DND-41 (cell line): ENCODE measurements around the gene MLX.

Source experiments
- ATAC-seq: fragments of 200-7000 bp; cut with Tn5 transposase; 3 replicates; pipeline ENCODE4 v1.9.1; 2021; ENCODE audit warnings: low read depth; ENCODE audit not compliant: insufficient read depth
- DNase-seq: peaks from one replicate; pipeline ENCODE4 v3.0.0-alpha.2; 2020
- H2AFZ ChIP-seq: 2 replicates; pipeline ENCODE4 v1.6.0; 2012; ENCODE audit warnings: low read depth, low read length
- H3K27ac ChIP-seq: 2 replicates; pipeline ENCODE4 v1.5.1; 2012; ENCODE audit warnings: low read length, inconsistent platforms
- H3K27me3 ChIP-seq: fragments of 200-600 bp; sonication (generic); 2 replicates; pipeline ENCODE4 v1.6.0; 2012; ENCODE audit warnings: low read length, mild to moderate bottlenecking, inconsistent platforms; ENCODE audit not compliant: insufficient read depth, poor library complexity
- H3K36me3 ChIP-seq: 2 replicates; pipeline ENCODE4 v1.5.1; 2012; ENCODE audit warnings: low read length, inconsistent platforms; ENCODE audit not compliant: insufficient read depth
- H3K4me1 ChIP-seq: 2 replicates; pipeline ENCODE4 v1.5.1; 2012; ENCODE audit warnings: mild to moderate bottlenecking, low read length; ENCODE audit not compliant: insufficient read depth
- H3K4me2 ChIP-seq: 2 replicates; pipeline ENCODE4 v1.6.0; 2012; ENCODE audit warnings: mild to moderate bottlenecking, moderate library complexity, low read length, inconsistent platforms; ENCODE audit not compliant: insufficient read depth
- H3K4me3 ChIP-seq, 2 experiments: fragments of 200-600 bp in 1 of 2; shearing (Covaris generic) in 1 of 2; 2 replicates each; pipeline ENCODE4 v1.5.1; 2012 to 2016; ENCODE audit warnings: inconsistent platforms in 2 of 2, low read length in 2 of 2, mild to moderate bottlenecking in 2 of 2, low read depth in 1 of 2, moderate library complexity in 1 of 2
- H3K79me2 ChIP-seq: 2 replicates; pipeline ENCODE4 v1.6.0; 2012; ENCODE audit warnings: low read length, inconsistent platforms; ENCODE audit not compliant: insufficient read depth
- H3K9ac ChIP-seq: 2 replicates; pipeline ENCODE4 v1.6.0; 2012; ENCODE audit warnings: low read depth, mild to moderate bottlenecking, inconsistent platforms, low read length, moderate library complexity
- H3K9me3 ChIP-seq: 2 replicates; pipeline ENCODE4 v1.5.1; 2012; ENCODE audit warnings: low read length, moderate library complexity, mild to moderate bottlenecking, inconsistent platforms; ENCODE audit not compliant: insufficient read depth, severe bottlenecking
- H4K20me1 ChIP-seq: 2 replicates; pipeline ENCODE4 v1.6.0; 2012; ENCODE audit warnings: low read length; ENCODE audit not compliant: insufficient read depth
- EZH2 ChIP-seq: IDR thresholded peaks from 3 replicates; pipeline ENCODE4 v1.6.1; 2012; ENCODE audit warnings: borderline replicate concordance, low read depth, mild to moderate bottlenecking, moderate library complexity, low read length, inconsistent platforms; ENCODE audit not compliant: severe bottlenecking
- TF ChIP-seq, protein P1 (sequence below): IDR thresholded peaks from 2 replicates; pipeline ENCODE4 v1.5.1; 2012; ENCODE audit warnings: borderline replicate concordance, low read length, moderate library complexity, mild to moderate bottlenecking; ENCODE audit not compliant: poor library complexity, severe bottlenecking; ENCODE audit errors: extremely low read depth

Gene MLX

GRCh38 chr17:42591411-42591810 lies 24.5 kb downstream of the MLX start:
- Histone ChIP-seq H3K27ac (no peak overlapping the region), H3K27me3 (no peaks in the 10 kb centered on the region), H3K4me1 (no peaks in the 10 kb centered on the region), H4K20me1 (peaks cover 3% of the 10 kb centered on the region), H3K36me3 (peaks cover 63% of the 10 kb centered on the region), H3K4me3 (no peak overlapping the region), H3K79me2 (peaks cover 30% of the 10 kb centered on the region), H3K9me3 (no peaks in the 10 kb centered on the region), H3K4me2 (no peak overlapping the region), H3K9ac (no peak overlapping the region), H2AFZ (no peak overlapping the region)
- TF ChIP-seq EZH2, result no peak
- TF ChIP-seq, protein P1, sequence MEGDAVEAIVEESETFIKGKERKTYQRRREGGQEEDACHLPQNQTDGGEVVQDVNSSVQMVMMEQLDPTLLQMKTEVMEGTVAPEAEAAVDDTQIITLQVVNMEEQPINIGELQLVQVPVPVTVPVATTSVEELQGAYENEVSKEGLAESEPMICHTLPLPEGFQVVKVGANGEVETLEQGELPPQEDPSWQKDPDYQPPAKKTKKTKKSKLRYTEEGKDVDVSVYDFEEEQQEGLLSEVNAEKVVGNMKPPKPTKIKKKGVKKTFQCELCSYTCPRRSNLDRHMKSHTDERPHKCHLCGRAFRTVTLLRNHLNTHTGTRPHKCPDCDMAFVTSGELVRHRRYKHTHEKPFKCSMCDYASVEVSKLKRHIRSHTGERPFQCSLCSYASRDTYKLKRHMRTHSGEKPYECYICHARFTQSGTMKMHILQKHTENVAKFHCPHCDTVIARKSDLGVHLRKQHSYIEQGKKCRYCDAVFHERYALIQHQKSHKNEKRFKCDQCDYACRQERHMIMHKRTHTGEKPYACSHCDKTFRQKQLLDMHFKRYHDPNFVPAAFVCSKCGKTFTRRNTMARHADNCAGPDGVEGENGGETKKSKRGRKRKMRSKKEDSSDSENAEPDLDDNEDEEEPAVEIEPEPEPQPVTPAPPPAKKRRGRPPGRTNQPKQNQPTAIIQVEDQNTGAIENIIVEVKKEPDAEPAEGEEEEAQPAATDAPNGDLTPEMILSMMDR, result no peak
- ATAC-seq (no peak), DNase-seq (no peak)

DNA sequence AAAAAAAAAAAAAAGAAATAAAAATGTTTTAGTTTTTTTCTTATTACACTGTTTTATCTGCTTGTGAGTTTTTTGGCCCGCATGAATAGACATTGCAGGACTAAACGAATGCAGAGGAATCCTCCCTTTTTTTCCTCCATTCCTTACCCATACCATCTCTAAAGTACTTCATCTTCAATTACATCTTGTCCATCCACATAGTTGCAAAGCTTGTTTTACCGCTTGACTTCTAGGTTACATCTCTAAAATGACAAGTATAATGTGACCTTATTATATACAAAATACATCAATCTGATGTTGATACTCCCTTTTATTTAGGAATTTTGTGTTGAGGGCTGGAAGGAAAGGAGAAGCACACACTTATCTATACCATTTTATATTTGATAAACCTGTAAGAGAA lies 29.5 kb downstream of the MLX start:
- Histone ChIP-seq H4K20me1 (peaks cover 15% of the 10 kb centered on the region), H3K9ac (no peak overlapping the region), H3K27ac (no peak overlapping the region), H2AFZ (no peak overlapping the region), H3K4me1 (no peaks in the 10 kb centered on the region), H3K36me3 (peaks cover 21% of the 10 kb centered on the region), H3K4me3 (no peak overlapping the region), H3K9me3 (no peaks in the 10 kb centered on the region), H3K79me2 (peaks cover 70% of the 10 kb centered on the region), H3K27me3 (no peaks in the 10 kb centered on the region), H3K4me2 (no peak overlapping the region)
- no peak for TF ChIP-seq EZH2
- TF ChIP-seq, protein P1, result no peak
- no peak for ATAC-seq
- no peak for DNase-seq

DNA sequence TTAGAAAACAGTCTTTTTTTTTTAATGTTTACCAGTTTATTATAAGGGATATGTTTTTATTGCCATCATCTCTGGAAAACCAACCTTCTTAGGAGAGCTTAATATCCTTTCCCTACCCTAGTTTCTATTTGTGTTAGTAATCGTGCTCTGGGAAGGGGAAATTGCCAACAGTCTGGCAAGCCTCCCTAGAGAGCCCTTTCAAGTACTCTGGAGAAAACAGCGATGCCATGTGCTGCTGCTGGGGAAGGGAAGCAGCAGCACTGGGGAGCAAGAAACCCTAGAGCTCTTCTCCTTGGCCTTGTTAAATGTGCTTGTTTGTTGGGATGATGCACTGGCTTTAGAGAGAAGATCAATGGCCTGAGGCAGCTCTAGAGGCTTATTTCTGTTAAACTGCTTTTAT lies 32.0 kb downstream of the MLX start:
- Histone ChIP-seq H3K4me1 (no peaks in the 10 kb centered on the region), H4K20me1 (peaks cover 21% of the 10 kb centered on the region), H3K27me3 (no peaks in the 10 kb centered on the region), H3K4me3 (no peak overlapping the region), H3K4me2 (no peak overlapping the region), H3K9me3 (no peaks in the 10 kb centered on the region), H3K9ac (no peak overlapping the region), H2AFZ (no peak overlapping the region), H3K36me3 (peaks cover 19% of the 10 kb centered on the region), H3K27ac (no peak overlapping the region), H3K79me2 (peaks cover 75% of the 10 kb centered on the region)
- DNase-seq, result no peak
- TF ChIP-seq, protein P1, result no peak
- no peak for TF ChIP-seq EZH2
- ATAC-seq, result no peak

DNA sequence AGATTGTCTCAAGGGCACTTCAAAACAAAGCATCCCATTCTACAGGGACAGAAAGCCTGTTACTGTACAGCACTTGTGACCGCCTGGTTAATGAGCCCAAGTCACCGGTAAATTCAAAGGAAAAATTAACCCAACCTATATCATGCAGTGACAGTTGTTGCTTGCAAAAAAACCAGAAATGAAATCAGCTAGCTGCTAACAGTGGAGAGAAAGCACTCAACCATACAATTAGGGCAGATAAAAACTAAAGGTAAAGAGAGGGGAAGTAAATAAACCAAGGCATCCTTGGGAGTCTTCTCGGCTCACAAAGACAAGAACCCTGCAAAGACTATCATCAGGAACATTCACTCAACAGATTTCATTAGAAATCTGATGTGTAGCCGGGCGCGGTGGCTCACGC lies 36.4 kb downstream of the MLX start:
- H3K9ac ChIP-seq, result no peak overlapping the region
- no peak overlapping the region for H3K4me3 ChIP-seq
- H3K9me3 ChIP-seq, result no peaks in the 10 kb centered on the region
- H2AFZ ChIP-seq, result no peak overlapping the region
- peaks cover 96% of the 10 kb centered on the region for H3K79me2 ChIP-seq
- TF ChIP-seq, protein P1, result no peak
- no peak for TF ChIP-seq EZH2
- H3K27ac ChIP-seq, result no peak overlapping the region
- peaks cover 25% of the 10 kb centered on the region for H3K4me1 ChIP-seq
- DNase-seq (no peak), ATAC-seq (no peak)
- H3K4me2 ChIP-seq, result no peak overlapping the region
- peaks cover 33% of the 10 kb centered on the region for H4K20me1 ChIP-seq
- H3K36me3 ChIP-seq, result peaks cover 25% of the 10 kb centered on the region
- H3K27me3 ChIP-seq, result no peaks in the 10 kb centered on the region
